Measurements from ENCODE around the gene SPTBN1.

- TF ChIP-seq CTCF (conservative IDR thresholded peaks at IDR 0.05; ENCODE audit: low read depth in 2 of 2) (no peak), POLR2AphosphoS5 (IDR thresholded peaks at IDR 0.05; ENCODE audit: low read depth) (no peak), EZH2 (IDR thresholded peaks at IDR 0.05; ENCODE audit: low read depth, unreplicated experiment) (no peak), NANOG (IDR thresholded peaks at IDR 0.05; ENCODE audit: borderline replicate concordance) (no peak), REST (IDR thresholded peaks at IDR 0.05; ENCODE audit: unreplicated experiment) (no peak), CREB1 (CRISPR knock-in tag; IDR thresholded peaks at IDR 0.05; ENCODE audit: low read depth) (no peak)
Observed at GRCh38 chr2:54638103-54638502, 182.0 kb downstream of the SPTBN1 start.

Measured in GM23338 (cell line).